Neural progenitor cell (in vitro differentiated cells): ENCODE results near the gene SLC35E1.

Experiments used
- CTCF ChIP-seq: fragments of 200-600 bp; sonication (generic); IDR thresholded peaks from 2 replicates; pipeline ENCODE4 v1.5.1; 2017; ENCODE audit warnings: antibody characterized with exemption, mild to moderate bottlenecking
- EZH2 ChIP-seq: fragments of 200-600 bp; sonication (generic); IDR thresholded peaks from 2 replicates; pipeline ENCODE4 v1.6.1; 2017; ENCODE audit warnings: antibody characterized with exemption, mild to moderate bottlenecking, moderate library complexity
- EZH2phosphoT487 ChIP-seq: fragments of 200-600 bp; sonication (generic); IDR thresholded peaks from 2 replicates; pipeline ENCODE4 v1.6.1; 2017; ENCODE audit warnings: antibody characterized with exemption

- TF ChIP-seq CTCF = no peak
- no peak for TF ChIP-seq EZH2phosphoT487
- TF ChIP-seq EZH2 = no peak
Measured at GRCh38 chr19:16605553-16605994, 33.4 kb upstream of the SLC35E1 start.
